ENCODE results near the gene MYBPC3. TPM values are rescaled to one million over a fixed set of nuclear protein-coding genes. Genes with fewer than 3 reads are reported as not detected.

Gene MYBPC3
- total RNA-seq, 1 experiment from 2014 or later, result 0.07 TPM

- Mint-ChIP-seq H3K36me3 (no peaks in the 10 kb centered on the region), H3K27ac (peak overlapping the region; percentile 60; the same call in 1 of the 2 replicates), H3K9me3 (no peaks in the 10 kb centered on the region), H3K4me3 (no peak overlapping the region), H3K27me3 (ENCODE audit: low read depth) (no peaks in the 10 kb centered on the region), H3K4me1 (peaks cover 34% of the 10 kb centered on the region)
- CTCF ChIA-PET, result interaction anchor here (0.5 to 3.3 kb wide), 4 partner anchors 9 to 43 kb away, joined by 3 to 20 read pairs (median 11); no protein-coding TSS in a partner anchor
- ATAC-seq (no peak), DNase-seq (ENCODE audit: low spot score) (no peak)
- TF ChIP-seq ZNF219 (CRISPR knock-in tag; IDR thresholded peaks at IDR 0.05; ENCODE audit: borderline replicate concordance) (no peak), ZNF121 (CRISPR knock-in tag; IDR thresholded peaks at IDR 0.05) (no peak), E2F1 (CRISPR knock-in tag; IDR thresholded peaks at IDR 0.05) (no peak), NFATC4 (CRISPR knock-in tag; IDR thresholded peaks at IDR 0.05) (no peak), ELF4 (CRISPR knock-in tag; IDR thresholded peaks at IDR 0.05; ENCODE audit: low read depth) (no peak)
- TF ChIP-seq, protein P1, sequence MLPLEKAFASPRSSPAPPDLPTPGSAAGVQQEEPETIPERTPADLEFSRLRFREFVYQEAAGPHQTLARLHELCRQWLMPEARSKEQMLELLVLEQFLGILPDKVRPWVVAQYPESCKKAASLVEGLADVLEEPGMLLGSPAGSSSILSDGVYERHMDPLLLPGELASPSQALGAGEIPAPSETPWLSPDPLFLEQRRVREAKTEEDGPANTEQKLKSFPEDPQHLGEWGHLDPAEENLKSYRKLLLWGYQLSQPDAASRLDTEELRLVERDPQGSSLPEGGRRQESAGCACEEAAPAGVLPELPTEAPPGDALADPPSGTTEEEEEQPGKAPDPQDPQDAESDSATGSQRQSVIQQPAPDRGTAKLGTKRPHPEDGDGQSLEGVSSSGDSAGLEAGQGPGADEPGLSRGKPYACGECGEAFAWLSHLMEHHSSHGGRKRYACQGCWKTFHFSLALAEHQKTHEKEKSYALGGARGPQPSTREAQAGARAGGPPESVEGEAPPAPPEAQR (CRISPR knock-in tag; IDR thresholded peaks at IDR 0.05), result no peak
- TF ChIP-seq, protein P2, sequence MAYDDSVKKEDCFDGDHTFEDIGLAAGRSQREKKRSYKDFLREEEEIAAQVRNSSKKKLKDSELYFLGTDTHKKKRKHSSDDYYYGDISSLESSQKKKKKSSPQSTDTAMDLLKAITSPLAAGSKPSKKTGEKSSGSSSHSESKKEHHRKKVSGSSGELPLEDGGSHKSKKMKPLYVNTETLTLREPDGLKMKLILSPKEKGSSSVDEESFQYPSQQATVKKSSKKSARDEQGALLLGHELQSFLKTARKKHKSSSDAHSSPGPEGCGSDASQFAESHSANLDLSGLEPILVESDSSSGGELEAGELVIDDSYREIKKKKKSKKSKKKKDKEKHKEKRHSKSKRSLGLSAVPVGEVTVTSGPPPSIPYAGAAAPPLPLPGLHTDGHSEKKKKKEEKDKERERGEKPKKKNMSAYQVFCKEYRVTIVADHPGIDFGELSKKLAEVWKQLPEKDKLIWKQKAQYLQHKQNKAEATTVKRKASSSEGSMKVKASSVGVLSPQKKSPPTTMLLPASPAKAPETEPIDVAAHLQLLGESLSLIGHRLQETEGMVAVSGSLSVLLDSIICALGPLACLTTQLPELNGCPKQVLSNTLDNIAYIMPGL (CRISPR knock-in tag; IDR thresholded peaks at IDR 0.05), result no peak
- POLR2A ChIA-PET, result no interaction called here
These were observed 45.5 kb upstream of the MYBPC3 start for GRCh38 chr11:47398011-47398410.

DNA sequence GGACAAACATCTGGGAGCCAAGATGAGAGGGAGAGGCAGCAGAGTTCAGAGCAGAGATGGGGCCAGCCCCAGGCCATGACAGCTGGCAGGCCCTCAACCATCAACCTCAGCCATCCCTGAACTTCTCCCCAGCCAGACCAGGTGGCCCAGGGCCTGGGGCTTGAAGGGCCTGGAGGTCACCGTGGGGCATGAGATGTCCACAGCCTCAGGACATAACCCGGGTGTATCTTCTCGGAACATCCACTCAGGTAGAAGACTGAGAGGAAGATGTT, 43.5 kb upstream of the MYBPC3 start:
- no peak overlapping the region for H3K27ac Mint-ChIP-seq
- H3K9me3 Mint-ChIP-seq, result no peaks in the 10 kb centered on the region
- DNase-seq (ENCODE audit: low spot score) (no peak), ATAC-seq (no peak)
- ChIA-PET CTCF (no interaction called here), POLR2A (interaction anchor here (0.6 kb wide), 1 partner anchor 136 kb away, joined by 3 read pairs; no protein-coding TSS in a partner anchor)
- H3K36me3 Mint-ChIP-seq, result no peaks in the 10 kb centered on the region
- H3K4me3 Mint-ChIP-seq, result no peak overlapping the region
- no peak for TF ChIP-seq FOXP1 (CRISPR knock-in tag; IDR thresholded peaks at IDR 0.05; ENCODE audit: borderline replicate concordance)
- TF ChIP-seq FOXK1 (CRISPR knock-in tag; IDR thresholded peaks at IDR 0.05), result no peak
- TF ChIP-seq ELF4 (CRISPR knock-in tag; IDR thresholded peaks at IDR 0.05; ENCODE audit: low read depth), result no peak
- TF ChIP-seq RELA (CRISPR knock-in tag; IDR thresholded peaks at IDR 0.05; ENCODE audit: borderline replicate concordance), result no peak
- no peak for TF ChIP-seq ZNF423 (CRISPR knock-in tag; IDR thresholded peaks at IDR 0.05)
- no peak for TF ChIP-seq AFF4 (CRISPR knock-in tag; IDR thresholded peaks at IDR 0.05; ENCODE audit: borderline replicate concordance)
- TF ChIP-seq, protein P2 (CRISPR knock-in tag; IDR thresholded peaks at IDR 0.05), result no peak
- no peak for TF ChIP-seq TEAD1 (CRISPR knock-in tag; IDR thresholded peaks at IDR 0.05)
- no peaks in the 10 kb centered on the region for H3K27me3 Mint-ChIP-seq (ENCODE audit: low read depth)
- peaks cover 25% of the 10 kb centered on the region for H3K4me1 Mint-ChIP-seq

Measured in WTC11 (cell line).